H54 (cell line): ENCODE results near the gene PRDM11.
"Not testable (repeated sequence)": the region's sequence is repeated elsewhere in the genome, so short reads cannot be mapped to it uniquely, and the experiment has no call there.

ENCODE experiments used
- DNase-seq: peaks from one replicate; pipeline ENCODE4 v3.0.0; 2011; ENCODE audit warnings: low spot score, mixed read lengths; ENCODE audit not compliant: insufficient read length
- FAIRE-seq: peaks from 3 replicates; lab custom pipeline; 2011; peaks lifted over from hg19 to GRCh38; lab: Jason Lieb, UNC
- POLR2A ChIP-seq: IDR thresholded peaks from 2 replicates; pipeline ENCODE4 v1.6.1; 2011; ENCODE audit warnings: low read depth, mild to moderate bottlenecking, low read length

Gene PRDM11

GRCh38 chr11:45243967-45244366 lies 97.5 kb downstream of the PRDM11 start:
- FAIRE-seq (no peak), DNase-seq (no peak)
- no peak for TF ChIP-seq POLR2A

- no peak for FAIRE-seq
- DNase-seq: no peak
- TF ChIP-seq POLR2A: no peak
Observed at GRCh38 chr11:45245218-45246045, 99.0 kb downstream of the PRDM11 start.

- no peak for FAIRE-seq
- no peak for DNase-seq
- TF ChIP-seq POLR2A: no peak
Observed at GRCh38 chr11:45246241-45246640, 99.8 kb downstream of the PRDM11 start.

- TF ChIP-seq POLR2A: no peak
- no peak for DNase-seq
- FAIRE-seq: no peak
Observed at GRCh38 chr11:45247433-45247832, 101.0 kb downstream of the PRDM11 start.

- no peak for TF ChIP-seq POLR2A
- DNase-seq: no peak
- no peak for FAIRE-seq
Observed at GRCh38 chr11:45248501-45249011, 102.1 kb downstream of the PRDM11 start.

GRCh38 chr11:45249372-45249771 lies 102.9 kb downstream of the PRDM11 start:
- DNase-seq, FAIRE-seq: not testable (repeated sequence)

- DNase-seq (no peak), FAIRE-seq (no peak)
- no peak for TF ChIP-seq POLR2A
Observed at GRCh38 chr11:45250035-45250718, 103.7 kb downstream of the PRDM11 start.

- no peak; the same call in 1 of the 2 replicates for TF ChIP-seq POLR2A
Observed at GRCh38 chr11:45252134-45252856, 105.9 kb downstream of the PRDM11 start.

GRCh38 chr11:45252877-45253276 lies 106.4 kb downstream of the PRDM11 start:
- FAIRE-seq (no peak), DNase-seq (no peak)
- no peak for TF ChIP-seq POLR2A

More at GRCh38 chr11:45252134-45252856, 105.9 kb downstream of the PRDM11 start:
- DNase-seq (peak; percentile 71), FAIRE-seq (no peak)

- DNase-seq (no peak), FAIRE-seq (no peak)
- no peak for TF ChIP-seq POLR2A
Observed at GRCh38 chr11:45253640-45254039, 107.2 kb downstream of the PRDM11 start.

- DNase-seq: no peak
- no peak for TF ChIP-seq POLR2A
- no peak for FAIRE-seq
Observed at GRCh38 chr11:45254070-45254469, 107.6 kb downstream of the PRDM11 start.

- no peak for DNase-seq
- no peak for FAIRE-seq
- TF ChIP-seq POLR2A: no peak
Observed at GRCh38 chr11:45258982-45259530, 112.6 kb downstream of the PRDM11 start.

- DNase-seq: peak; percentile 37
- no peak for FAIRE-seq
Observed at GRCh38 chr11:45259592-45259991, 113.2 kb downstream of the PRDM11 start.

More at GRCh38 chr11:45259592-45259991, 113.2 kb downstream of the PRDM11 start:
- 0 out of 2 replicates have a peak, but pooled peaks have one; percentile 25 for TF ChIP-seq POLR2A
